ENCODE results near the gene ROR1.

The ROR1 gene

DNA sequence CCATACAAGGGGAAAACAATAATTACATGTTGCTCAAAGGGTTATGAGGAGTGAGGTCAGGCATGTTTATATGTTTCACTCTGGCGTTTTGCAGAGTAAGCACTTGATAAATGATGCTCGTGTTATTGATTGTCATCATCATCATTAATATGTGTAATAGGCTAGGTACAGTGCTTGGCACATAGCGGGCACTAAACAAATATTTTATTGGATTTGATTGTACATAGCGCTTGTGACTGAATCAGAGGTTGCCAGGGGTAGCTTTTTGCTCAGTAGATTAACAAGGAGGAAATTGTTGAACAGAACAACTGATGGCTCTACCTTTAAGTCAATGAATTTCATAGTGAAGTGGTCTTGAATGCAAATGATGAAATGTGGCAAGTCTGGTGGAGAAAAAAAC, 91.7 kb downstream of the ROR1 start:
- DNase-seq = no peak
- Histone ChIP-seq H3K4me1 (no peaks in the 10 kb centered on the region; the same call in 1 of the 2 replicates), H3K9me3 (no peaks in the 10 kb centered on the region)

DNA sequence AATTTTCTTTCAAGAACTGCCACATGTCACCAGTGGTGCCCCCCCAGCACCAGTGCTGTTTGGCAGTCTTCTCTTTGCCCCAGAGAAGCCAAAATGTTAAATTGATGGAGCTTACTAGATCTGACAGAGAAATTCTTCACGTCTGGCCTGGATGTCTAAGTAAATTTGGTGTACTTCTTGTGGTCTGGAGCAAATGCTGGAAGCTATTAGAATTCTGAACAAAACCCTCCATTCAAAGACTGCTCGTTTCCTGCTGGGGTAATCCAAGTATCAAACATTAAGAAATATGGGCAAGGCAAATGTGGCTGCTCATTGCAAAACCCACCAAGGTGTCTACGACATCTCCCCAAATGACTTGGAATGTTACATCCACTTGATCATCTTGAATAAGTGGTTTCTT, 92.3 kb downstream of the ROR1 start:
- no peaks in the 10 kb centered on the region for H3K27me3 ChIP-seq
- TF ChIP-seq, protein P1, sequence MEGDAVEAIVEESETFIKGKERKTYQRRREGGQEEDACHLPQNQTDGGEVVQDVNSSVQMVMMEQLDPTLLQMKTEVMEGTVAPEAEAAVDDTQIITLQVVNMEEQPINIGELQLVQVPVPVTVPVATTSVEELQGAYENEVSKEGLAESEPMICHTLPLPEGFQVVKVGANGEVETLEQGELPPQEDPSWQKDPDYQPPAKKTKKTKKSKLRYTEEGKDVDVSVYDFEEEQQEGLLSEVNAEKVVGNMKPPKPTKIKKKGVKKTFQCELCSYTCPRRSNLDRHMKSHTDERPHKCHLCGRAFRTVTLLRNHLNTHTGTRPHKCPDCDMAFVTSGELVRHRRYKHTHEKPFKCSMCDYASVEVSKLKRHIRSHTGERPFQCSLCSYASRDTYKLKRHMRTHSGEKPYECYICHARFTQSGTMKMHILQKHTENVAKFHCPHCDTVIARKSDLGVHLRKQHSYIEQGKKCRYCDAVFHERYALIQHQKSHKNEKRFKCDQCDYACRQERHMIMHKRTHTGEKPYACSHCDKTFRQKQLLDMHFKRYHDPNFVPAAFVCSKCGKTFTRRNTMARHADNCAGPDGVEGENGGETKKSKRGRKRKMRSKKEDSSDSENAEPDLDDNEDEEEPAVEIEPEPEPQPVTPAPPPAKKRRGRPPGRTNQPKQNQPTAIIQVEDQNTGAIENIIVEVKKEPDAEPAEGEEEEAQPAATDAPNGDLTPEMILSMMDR (IDR thresholded peaks at IDR 0.05; ENCODE audit: low read depth, low read length) = no peak

More for the DNA sequence above, 91.7 kb downstream of the ROR1 start:
- Histone ChIP-seq H3K4me3 (ENCODE audit: low read depth, low read length) (no peak overlapping the region), H3K36me3 (no peaks in the 10 kb centered on the region), H3K27me3 (no peaks in the 10 kb centered on the region)
- TF ChIP-seq, protein P1 (IDR thresholded peaks at IDR 0.05; ENCODE audit: low read depth, low read length) = no peak

DNA sequence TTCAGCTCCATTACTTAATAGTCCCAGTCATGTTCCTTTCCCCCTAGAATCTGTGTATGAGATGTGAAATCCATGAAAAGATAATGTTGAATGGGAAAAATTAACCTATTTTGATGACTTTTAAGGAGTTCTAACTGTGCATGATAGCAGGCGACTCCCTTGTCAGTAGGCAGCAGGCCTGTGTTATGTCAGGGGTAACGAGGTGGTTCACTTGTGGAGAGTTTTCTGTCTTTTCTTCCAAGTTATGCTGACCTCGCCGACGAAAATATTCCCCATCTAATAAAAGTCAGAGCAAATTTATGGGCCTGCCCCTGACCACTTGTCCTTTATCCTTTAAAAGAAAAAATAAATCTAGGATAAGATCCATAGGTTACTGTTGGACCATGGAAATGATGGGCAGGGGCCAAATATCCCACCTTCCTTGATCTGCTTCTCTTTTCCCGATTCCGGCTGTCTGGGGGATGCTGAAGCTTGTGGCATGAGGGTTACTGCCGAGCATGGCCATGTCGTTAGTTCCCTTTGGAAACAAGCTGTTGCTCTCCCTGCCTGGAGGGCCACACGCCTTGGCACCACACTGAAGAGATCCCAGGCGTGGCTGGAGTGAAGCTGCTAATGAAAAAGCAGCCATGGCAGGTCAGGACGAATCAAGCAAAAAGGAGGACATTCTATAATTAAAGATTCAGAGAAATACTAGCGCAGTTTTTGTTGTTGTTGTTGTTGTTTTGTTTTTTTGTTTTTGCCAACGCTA, 93.8 kb downstream of the ROR1 start:
- TF ChIP-seq, protein P1 (IDR thresholded peaks at IDR 0.05; ENCODE audit: low read depth, low read length) = no peak
- no peaks in the 10 kb centered on the region for H3K9me3 ChIP-seq
- no peaks in the 10 kb centered on the region for H3K27me3 ChIP-seq
- DNase-seq = no peak
- no peaks in the 10 kb centered on the region for H3K36me3 ChIP-seq
- H3K4me1 ChIP-seq = no peaks in the 10 kb centered on the region; the same call in 1 of the 2 replicates
- no peak overlapping the region for H3K4me3 ChIP-seq (ENCODE audit: low read depth, low read length)

More for the DNA sequence above, 92.3 kb downstream of the ROR1 start:
- Histone ChIP-seq H3K4me3 (ENCODE audit: low read depth, low read length) (no peak overlapping the region), H3K4me1 (no peaks in the 10 kb centered on the region; the same call in 1 of the 2 replicates), H3K9me3 (no peaks in the 10 kb centered on the region), H3K36me3 (no peaks in the 10 kb centered on the region)
- DNase-seq = no peak

DNA sequence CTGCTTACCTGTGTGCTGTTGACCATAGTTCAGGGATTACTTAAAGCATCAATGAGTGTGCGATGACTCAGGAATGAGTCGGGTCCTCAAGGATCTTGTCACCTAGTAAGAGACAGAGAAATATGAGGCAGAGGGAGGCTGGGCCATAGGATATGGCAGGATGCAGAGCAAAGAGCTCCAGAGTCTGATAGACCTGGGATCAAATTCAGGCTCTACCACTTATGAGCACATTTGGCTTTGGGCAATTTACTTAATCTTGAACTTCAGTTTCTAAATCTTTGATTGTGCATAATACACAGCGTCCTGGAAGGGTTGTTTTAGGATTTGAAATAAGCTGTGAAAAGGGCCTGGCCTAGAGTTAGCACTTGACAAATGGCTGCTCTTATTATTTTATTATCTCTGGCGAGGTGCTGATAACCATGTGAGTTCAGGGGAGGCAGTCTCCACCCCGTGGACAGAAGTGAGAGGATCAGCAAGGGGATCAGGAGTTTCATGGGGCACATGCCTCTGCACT, 94.5 kb downstream of the ROR1 start:
- H3K4me1 ChIP-seq = no peaks in the 10 kb centered on the region; the same call in 1 of the 2 replicates
- H3K27me3 ChIP-seq = no peaks in the 10 kb centered on the region
- H3K9me3 ChIP-seq = no peaks in the 10 kb centered on the region
- H3K4me3 ChIP-seq (ENCODE audit: low read depth, low read length) = no peak overlapping the region
- H3K36me3 ChIP-seq = no peaks in the 10 kb centered on the region
- no peak for DNase-seq
- TF ChIP-seq, protein P1 (IDR thresholded peaks at IDR 0.05; ENCODE audit: low read depth, low read length) = peak; percentile 31; the same call in 1 of the 2 replicates

DNA sequence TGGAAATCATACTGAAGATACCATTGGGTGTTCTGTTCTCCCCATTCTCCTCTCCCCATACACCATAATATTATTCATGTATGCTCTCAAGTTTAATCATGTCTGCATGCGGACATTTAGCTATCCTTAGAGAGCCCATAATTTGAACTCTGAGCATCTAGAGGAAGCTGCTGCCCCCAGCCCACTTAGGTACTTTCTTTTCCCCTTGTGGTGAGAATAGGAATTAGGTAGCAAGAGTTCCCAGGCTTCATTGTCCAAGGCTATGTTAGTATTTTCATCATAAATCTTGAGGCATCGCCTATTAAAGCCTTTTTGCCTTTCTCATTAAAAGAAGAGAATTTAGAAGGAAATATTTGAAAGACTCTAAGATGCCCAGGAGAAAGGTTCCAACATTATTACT, 96.3 kb downstream of the ROR1 start:
- Histone ChIP-seq H3K36me3 (no peaks in the 10 kb centered on the region), H3K9me3 (no peaks in the 10 kb centered on the region), H3K4me3 (ENCODE audit: low read depth, low read length) (no peak overlapping the region), H3K27me3 (no peaks in the 10 kb centered on the region), H3K4me1 (no peaks in the 10 kb centered on the region; the same call in 1 of the 2 replicates)
- TF ChIP-seq, protein P1 (IDR thresholded peaks at IDR 0.05; ENCODE audit: low read depth, low read length) = 0 out of 2 replicates have a peak, but pooled peaks have one; percentile 8
- no peak for DNase-seq

DNA sequence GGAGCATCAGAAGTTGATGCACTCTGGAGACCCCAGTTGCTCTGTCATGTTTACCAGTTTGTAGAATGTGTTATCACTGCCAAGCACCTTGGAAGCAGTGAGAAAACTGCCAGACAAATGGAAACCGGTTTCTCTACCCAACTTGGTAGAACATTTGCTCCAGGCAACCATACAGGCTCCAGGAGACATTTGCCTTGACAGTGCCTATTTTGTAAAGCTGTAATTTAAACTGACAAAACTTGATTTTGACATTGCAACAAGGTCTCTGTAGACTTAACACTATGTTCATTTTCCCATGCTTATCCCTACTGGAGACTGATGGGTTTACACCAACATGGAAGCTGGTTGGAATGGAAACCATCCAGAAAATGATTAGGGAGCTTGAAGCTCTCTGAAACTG, 97.6 kb downstream of the ROR1 start:
- no peaks in the 10 kb centered on the region for H3K27me3 ChIP-seq
- H3K4me1 ChIP-seq = no peaks in the 10 kb centered on the region; the same call in 1 of the 2 replicates
- no peak for DNase-seq
- no peak overlapping the region for H3K4me3 ChIP-seq (ENCODE audit: low read depth, low read length)
- TF ChIP-seq, protein P1 (IDR thresholded peaks at IDR 0.05; ENCODE audit: low read depth, low read length) = no peak
- no peaks in the 10 kb centered on the region for H3K9me3 ChIP-seq
- H3K36me3 ChIP-seq = no peaks in the 10 kb centered on the region
